Measurements from ENCODE around the gene SYTL5.

Gene SYTL5

GRCh38 chrX:38004046-38004445, 2.3 kb upstream of the SYTL5 start:
- no peak for ATAC-seq (ENCODE audit: insufficient read depth, low read depth)
- no peaks in the 10 kb centered on the region for H3K36me3 ChIP-seq (ENCODE audit: insufficient read depth, low read length)
- H2AFZ ChIP-seq (ENCODE audit: low read depth, low read length): no peak overlapping the region
- no peaks in the 10 kb centered on the region for H3K27me3 ChIP-seq (ENCODE audit: insufficient read depth, low read length, poor library complexity)
- DNase-seq: no peak
- H3K4me2 ChIP-seq (ENCODE audit: insufficient read depth, low read length): no peak overlapping the region
- H3K79me2 ChIP-seq (ENCODE audit: insufficient read depth, low read length): no peaks in the 10 kb centered on the region
- H3K4me1 ChIP-seq (ENCODE audit: insufficient read depth, low read length): no peaks in the 10 kb centered on the region
- no peak overlapping the region for H3K4me3 ChIP-seq (ENCODE audit: low read depth in 1 of 2, low read length in 2 of 2)
- no peaks in the 10 kb centered on the region for H3K9me3 ChIP-seq (ENCODE audit: insufficient read depth, low read length, severe bottlenecking)
- no peak overlapping the region for H3K9ac ChIP-seq (ENCODE audit: low read depth, low read length)
- TF ChIP-seq CTCF (IDR thresholded peaks at IDR 0.05; ENCODE audit: borderline replicate concordance, extremely low read depth, low read length, poor library complexity, severe bottlenecking): no peak
- TF ChIP-seq EZH2 (IDR thresholded peaks at IDR 0.05; ENCODE audit: borderline replicate concordance, low read depth, low read length, severe bottlenecking): no peak
- H3K27ac ChIP-seq (ENCODE audit: low read length): no peak overlapping the region
- H4K20me1 ChIP-seq (ENCODE audit: insufficient read depth, low read length): no peaks in the 10 kb centered on the region

GRCh38 chrX:38006778-38007177, 425 bp downstream of the SYTL5 start:
- no peaks in the 10 kb centered on the region for H3K36me3 ChIP-seq (ENCODE audit: insufficient read depth, low read length)
- no peaks in the 10 kb centered on the region for H4K20me1 ChIP-seq (ENCODE audit: insufficient read depth, low read length)
- no peaks in the 10 kb centered on the region for H3K27me3 ChIP-seq (ENCODE audit: insufficient read depth, low read length, poor library complexity)
- H3K27ac ChIP-seq (ENCODE audit: low read length): no peak overlapping the region
- H3K4me1 ChIP-seq (ENCODE audit: insufficient read depth, low read length): no peaks in the 10 kb centered on the region
- no peak overlapping the region for H2AFZ ChIP-seq (ENCODE audit: low read depth, low read length)
- no peaks in the 10 kb centered on the region for H3K9me3 ChIP-seq (ENCODE audit: insufficient read depth, low read length, severe bottlenecking)
- H3K79me2 ChIP-seq (ENCODE audit: insufficient read depth, low read length): no peaks in the 10 kb centered on the region
- no peak overlapping the region for H3K9ac ChIP-seq (ENCODE audit: low read depth, low read length)
- ATAC-seq (ENCODE audit: insufficient read depth, low read depth): no peak
- no peak for DNase-seq
- no peak overlapping the region for H3K4me3 ChIP-seq (ENCODE audit: low read depth in 1 of 2, low read length in 2 of 2)
- no peak overlapping the region for H3K4me2 ChIP-seq (ENCODE audit: insufficient read depth, low read length)
- TF ChIP-seq CTCF (IDR thresholded peaks at IDR 0.05; ENCODE audit: borderline replicate concordance, extremely low read depth, low read length, poor library complexity, severe bottlenecking) (no peak), EZH2 (IDR thresholded peaks at IDR 0.05; ENCODE audit: borderline replicate concordance, low read depth, low read length, severe bottlenecking) (no peak)

GRCh38 chrX:38008658-38009057, 2.3 kb downstream of the SYTL5 start:
- H3K9ac ChIP-seq (ENCODE audit: low read depth, low read length): no peak overlapping the region
- ATAC-seq (ENCODE audit: insufficient read depth, low read depth) (no peak), DNase-seq (no peak)
- H3K4me3 ChIP-seq (ENCODE audit: low read depth in 1 of 2, low read length in 2 of 2): no peak overlapping the region
- H3K27ac ChIP-seq (ENCODE audit: low read length): no peak overlapping the region
- H4K20me1 ChIP-seq (ENCODE audit: insufficient read depth, low read length): no peaks in the 10 kb centered on the region
- no peak overlapping the region for H3K4me2 ChIP-seq (ENCODE audit: insufficient read depth, low read length)
- H3K79me2 ChIP-seq (ENCODE audit: insufficient read depth, low read length): no peaks in the 10 kb centered on the region
- no peaks in the 10 kb centered on the region for H3K4me1 ChIP-seq (ENCODE audit: insufficient read depth, low read length)
- no peaks in the 10 kb centered on the region for H3K36me3 ChIP-seq (ENCODE audit: insufficient read depth, low read length)
- H3K9me3 ChIP-seq (ENCODE audit: insufficient read depth, low read length, severe bottlenecking): no peaks in the 10 kb centered on the region
- TF ChIP-seq CTCF (IDR thresholded peaks at IDR 0.05; ENCODE audit: borderline replicate concordance, extremely low read depth, low read length, poor library complexity, severe bottlenecking) (no peak), EZH2 (IDR thresholded peaks at IDR 0.05; ENCODE audit: borderline replicate concordance, low read depth, low read length, severe bottlenecking) (no peak)
- H3K27me3 ChIP-seq (ENCODE audit: insufficient read depth, low read length, poor library complexity): no peaks in the 10 kb centered on the region
- no peak overlapping the region for H2AFZ ChIP-seq (ENCODE audit: low read depth, low read length)

- no peak overlapping the region for H2AFZ ChIP-seq (ENCODE audit: low read depth, low read length)
- H3K4me2 ChIP-seq (ENCODE audit: insufficient read depth, low read length): no peak overlapping the region
- no peaks in the 10 kb centered on the region for H3K9me3 ChIP-seq (ENCODE audit: insufficient read depth, low read length, severe bottlenecking)
- ATAC-seq (ENCODE audit: insufficient read depth, low read depth) (no peak), DNase-seq (no peak)
- no peak for TF ChIP-seq CTCF (IDR thresholded peaks at IDR 0.05; ENCODE audit: borderline replicate concordance, extremely low read depth, low read length, poor library complexity, severe bottlenecking)
- TF ChIP-seq EZH2 (IDR thresholded peaks at IDR 0.05; ENCODE audit: borderline replicate concordance, low read depth, low read length, severe bottlenecking): no peak
- H3K79me2 ChIP-seq (ENCODE audit: insufficient read depth, low read length): no peaks in the 10 kb centered on the region
- H3K27me3 ChIP-seq (ENCODE audit: insufficient read depth, low read length, poor library complexity): no peaks in the 10 kb centered on the region
- H3K27ac ChIP-seq (ENCODE audit: low read length): no peak overlapping the region
- H3K9ac ChIP-seq (ENCODE audit: low read depth, low read length): no peak overlapping the region
- no peak overlapping the region for H3K4me3 ChIP-seq (ENCODE audit: low read depth in 1 of 2, low read length in 2 of 2)
- no peaks in the 10 kb centered on the region for H4K20me1 ChIP-seq (ENCODE audit: insufficient read depth, low read length)
- no peaks in the 10 kb centered on the region for H3K4me1 ChIP-seq (ENCODE audit: insufficient read depth, low read length)
- H3K36me3 ChIP-seq (ENCODE audit: insufficient read depth, low read length): no peaks in the 10 kb centered on the region
Measured at GRCh38 chrX:38009641-38010040, 3.3 kb downstream of the SYTL5 start.
